ENCODE data around the gene LOXL3.

LOXL3 gene

GRCh38 chr2:74529357-74530238 lies 24.1 kb downstream of the LOXL3 start, which contains the start of the genes AUP1 and HTRA2:
TSS of gene AUP1 (minus strand) at chr2:74529706. CDS start at chr2:74529629, 77 bp downstream.
TSS of gene HTRA2 (plus strand) at chr2:74529933. CDS start at chr2:74530007, 74 bp downstream.
- no peaks in the 10 kb centered on the region for H3K9me3 Mint-ChIP-seq
- ATAC-seq (peak; percentile 91), DNase-seq (ENCODE audit: low spot score in 2 of 2) (peak; percentile 76 to 96)
- peak within 1 kb of the TSS; percentile 98 for H3K4me3 Mint-ChIP-seq
- H3K27ac Mint-ChIP-seq, result peak within 1 kb of the TSS; percentile 96
- H3K36me3 Mint-ChIP-seq, result peaks cover 87% of the 10 kb centered on the region
- peaks cover 48% of the 10 kb centered on the region for H3K4me1 Mint-ChIP-seq

- peaks cover 86% of the 10 kb centered on the region for H3K36me3 Mint-ChIP-seq
- ATAC-seq (peak; percentile 2), DNase-seq (ENCODE audit: low spot score in 2 of 2) (no peak)
- no peaks in the 10 kb centered on the region for H3K9me3 Mint-ChIP-seq
- peak overlapping the region; percentile 96 for H3K27ac Mint-ChIP-seq
- peaks cover 48% of the 10 kb centered on the region for H3K4me1 Mint-ChIP-seq
- peak overlapping the region; percentile 98 for H3K4me3 Mint-ChIP-seq
Measured at GRCh38 chr2:74528600-74529356, 25.0 kb downstream of the LOXL3 start.

GRCh38 chr2:74527741-74528140 lies 26.0 kb downstream of the LOXL3 start:
- H3K36me3 Mint-ChIP-seq, result peaks cover 76% of the 10 kb centered on the region

GRCh38 chr2:74526649-74527230 lies 27.0 kb downstream of the LOXL3 start:
- DNase-seq (ENCODE audit: low spot score in 2 of 2) (no peak), ATAC-seq (no peak)
- no peaks in the 10 kb centered on the region for H3K9me3 Mint-ChIP-seq
- H3K4me1 Mint-ChIP-seq, result peaks cover 40% of the 10 kb centered on the region
- peak overlapping the region; percentile 98 for H3K4me3 Mint-ChIP-seq
- no peak overlapping the region for H3K27ac Mint-ChIP-seq
- peaks cover 66% of the 10 kb centered on the region for H3K36me3 Mint-ChIP-seq

More at GRCh38 chr2:74527741-74528140, 26.0 kb downstream of the LOXL3 start:
- Mint-ChIP-seq H3K4me1 (peaks cover 48% of the 10 kb centered on the region), H3K9me3 (no peaks in the 10 kb centered on the region), H3K27ac (peak overlapping the region; percentile 96), H3K4me3 (peak overlapping the region; percentile 98)
- ATAC-seq (no peak), DNase-seq (ENCODE audit: low spot score in 2 of 2) (no peak)

GRCh38 chr2:74525717-74526648 lies 27.8 kb downstream of the LOXL3 start, which contains the start of gene DQX1:
TSS of gene DQX1 (minus strand) at chr2:74526231. CDS start at chr2:74525729, 502 bp downstream.
- Mint-ChIP-seq H3K27ac (no peak within 1 kb of the TSS), H3K4me3 (peak within 1 kb of the TSS; percentile 98), H3K9me3 (no peaks in the 10 kb centered on the region), H3K36me3 (peaks cover 58% of the 10 kb centered on the region), H3K4me1 (peaks cover 32% of the 10 kb centered on the region)
- ATAC-seq (no peak), DNase-seq (ENCODE audit: low spot score in 2 of 2) (no peak)

GRCh38 chr2:74524955-74525716 lies 28.6 kb downstream of the LOXL3 start:
- Mint-ChIP-seq H3K4me3 (no peak overlapping the region), H3K4me1 (peaks cover 28% of the 10 kb centered on the region), H3K27ac (no peak overlapping the region), H3K9me3 (no peaks in the 10 kb centered on the region), H3K36me3 (peaks cover 51% of the 10 kb centered on the region)
- ATAC-seq, result no peak
- no peak for DNase-seq (ENCODE audit: low spot score in 2 of 2)

GRCh38 chr2:74524005-74524404 lies 29.7 kb downstream of the LOXL3 start:
- peaks cover 27% of the 10 kb centered on the region for H3K4me1 Mint-ChIP-seq
- ATAC-seq, result no peak
- no peak for DNase-seq (ENCODE audit: low spot score in 2 of 2)
- H3K9me3 Mint-ChIP-seq, result no peaks in the 10 kb centered on the region
- H3K36me3 Mint-ChIP-seq, result peaks cover 41% of the 10 kb centered on the region
- no peak overlapping the region for H3K27ac Mint-ChIP-seq
- H3K4me3 Mint-ChIP-seq, result no peak overlapping the region

- no peaks in the 10 kb centered on the region for H3K9me3 Mint-ChIP-seq
Measured at GRCh38 chr2:74522516-74522915, 31.2 kb downstream of the LOXL3 start.

GRCh38 chr2:74516650-74517049 lies 37.1 kb downstream of the LOXL3 start:
- no peaks in the 10 kb centered on the region for H3K9me3 Mint-ChIP-seq
- no peaks in the 10 kb centered on the region for H3K36me3 Mint-ChIP-seq
- no peak overlapping the region for H3K27ac Mint-ChIP-seq
- DNase-seq (ENCODE audit: low spot score in 2 of 2), result no peak
- no peak for ATAC-seq
- peaks cover 16% of the 10 kb centered on the region for H3K4me1 Mint-ChIP-seq
- H3K4me3 Mint-ChIP-seq, result peak overlapping the region; percentile 73

More at GRCh38 chr2:74522516-74522915, 31.2 kb downstream of the LOXL3 start:
- Mint-ChIP-seq H3K4me1 (peaks cover 13% of the 10 kb centered on the region), H3K36me3 (peaks cover 26% of the 10 kb centered on the region), H3K27ac (no peak overlapping the region), H3K4me3 (no peak overlapping the region)
- DNase-seq (ENCODE audit: low spot score in 2 of 2) (no peak), ATAC-seq (no peak)

- no peaks in the 10 kb centered on the region for H3K9me3 Mint-ChIP-seq
- DNase-seq (ENCODE audit: low spot score in 2 of 2), result peak; percentile 60 to 84
- H3K36me3 Mint-ChIP-seq, result no peaks in the 10 kb centered on the region
- peaks cover 16% of the 10 kb centered on the region for H3K4me1 Mint-ChIP-seq
- H3K4me3 Mint-ChIP-seq, result peak overlapping the region; percentile 73
- H3K27ac Mint-ChIP-seq, result no peak overlapping the region
- peak; percentile 82 for ATAC-seq
Measured at GRCh38 chr2:74515981-74516633, 37.6 kb downstream of the LOXL3 start.

- no peaks in the 10 kb centered on the region for H3K36me3 Mint-ChIP-seq
- no peaks in the 10 kb centered on the region for H3K9me3 Mint-ChIP-seq
- ATAC-seq, result no peak
- H3K4me3 Mint-ChIP-seq, result peak overlapping the region; percentile 73
- no peak overlapping the region for H3K27ac Mint-ChIP-seq
- peaks cover 16% of the 10 kb centered on the region for H3K4me1 Mint-ChIP-seq
- DNase-seq (ENCODE audit: low spot score in 2 of 2), result no peak
Measured at GRCh38 chr2:74515271-74515980, 38.3 kb downstream of the LOXL3 start.

GRCh38 chr2:74514368-74515270 lies 39.1 kb downstream of the LOXL3 start, which contains the start of gene TLX2:
TSS of gene TLX2 (plus strand) at chr2:74514450. CDS start at chr2:74514807, 357 bp downstream.
- Mint-ChIP-seq H3K27ac (no peak within 1 kb of the TSS), H3K4me1 (peaks cover 16% of the 10 kb centered on the region), H3K9me3 (no peaks in the 10 kb centered on the region), H3K36me3 (no peaks in the 10 kb centered on the region), H3K4me3 (peak within 1 kb of the TSS; percentile 73)
- ATAC-seq (peak; percentile 6), DNase-seq (ENCODE audit: low spot score in 2 of 2) (no peak)
